NCI-H1436 treated with DMSO at 0.1 percent for 48 hours (cell line): ENCODE measurements around the gene PRKCE.

Source experiments
- DNase-seq: peaks from one replicate; lab custom pipeline; 2025; lab: John Stamatoyannopoulos, UW

PRKCE gene

GRCh38 chr2:45993476-45993991 is 342.1 kb downstream of the PRKCE start:
- no peak for DNase-seq

- no peak for DNase-seq
Measured at GRCh38 chr2:45994060-45994459, 342.6 kb downstream of the PRKCE start.

- no peak for DNase-seq
Measured at GRCh38 chr2:46000660-46001059, 349.2 kb downstream of the PRKCE start.

- DNase-seq = no peak
Measured at GRCh38 chr2:46001290-46001689, 349.8 kb downstream of the PRKCE start.

- no peak for DNase-seq
Measured at GRCh38 chr2:46001741-46002506, 350.4 kb downstream of the PRKCE start.

- no peak for DNase-seq
Measured at GRCh38 chr2:46002507-46002883, 351.0 kb downstream of the PRKCE start.

- DNase-seq = no peak
Measured at GRCh38 chr2:46002947-46003346, 351.5 kb downstream of the PRKCE start.

GRCh38 chr2:46003903-46004473 is 352.5 kb downstream of the PRKCE start:
- no peak for DNase-seq

GRCh38 chr2:46006473-46007025 is 355.1 kb downstream of the PRKCE start:
- DNase-seq = no peak

GRCh38 chr2:46007412-46007811 is 355.9 kb downstream of the PRKCE start:
- DNase-seq = no peak

- DNase-seq = no peak
Measured at GRCh38 chr2:46008091-46008870, 356.8 kb downstream of the PRKCE start.

- DNase-seq = no peak
Measured at GRCh38 chr2:46009315-46009714, 357.8 kb downstream of the PRKCE start.

GRCh38 chr2:46009772-46010171 is 358.3 kb downstream of the PRKCE start:
- no peak for DNase-seq

- DNase-seq = no peak
Measured at GRCh38 chr2:46010223-46010924, 358.9 kb downstream of the PRKCE start.

GRCh38 chr2:46010925-46011490 is 359.5 kb downstream of the PRKCE start:
- DNase-seq = no peak

- no peak for DNase-seq
Measured at GRCh38 chr2:46012618-46013240, 361.3 kb downstream of the PRKCE start.

GRCh38 chr2:46013726-46014125 is 362.3 kb downstream of the PRKCE start:
- no peak for DNase-seq

- DNase-seq = no peak
Measured at GRCh38 chr2:46014911-46015654, 363.6 kb downstream of the PRKCE start.

GRCh38 chr2:46015671-46016070 is 364.2 kb downstream of the PRKCE start:
- no peak for DNase-seq

- DNase-seq = no peak
Measured at GRCh38 chr2:46016091-46016490, 364.6 kb downstream of the PRKCE start.
